H1 (cell line): ENCODE measurements around the gene CYP2F1. TPM values are rescaled to one million over a fixed set of nuclear protein-coding genes. Genes with fewer than 3 reads are reported as not detected.
"Not testable (repeated sequence)": the region's sequence is repeated elsewhere in the genome, so short reads cannot be mapped to it uniquely, and the experiment has no call there.

Experiments used
- CTCF ChIA-PET: fragments of 300-600 bp; sonication (Branson Sonifier 250); formaldehyde crosslinking; loops from one replicate; lab custom pipeline; 2021; ENCODE audit not compliant: partially characterized antibody; lab: Charles Lee
- POLR2A ChIA-PET: fragments of 300-600 bp; sonication (Branson Sonifier 250); formaldehyde crosslinking; loops from one replicate; lab custom pipeline; 2021; ENCODE audit warnings: inconsistent platforms; ENCODE audit not compliant: partially characterized antibody; lab: Charles Lee
- DNase-seq, 2 experiments: peaks; one replicate each; pipeline versions ENCODE4 v3.0.0 to v3.0.0-alpha.2; 2010 to 2022; ENCODE audit warnings: low spot score in 2 of 2, low read depth in 1 of 2, mixed read lengths in 1 of 2
- FAIRE-seq: peaks from 2 replicates; lab custom pipeline; 2011; peaks lifted over from hg19 to GRCh38; lab: Jason Lieb, UNC
- H2AFZ ChIP-seq: 2 replicates; pipeline ENCODE4 v1.8.1; 2012; ENCODE audit warnings: low read length, inconsistent platforms
- H2AK5ac ChIP-seq: 2 replicates; pipeline ENCODE4 v1.6.1; 2013; ENCODE audit warnings: low read depth, low read length
- H2BK120ac ChIP-seq: replicated peaks from 2 replicates; pipeline ENCODE3; 2013; ENCODE audit warnings: low read depth, low read length, inconsistent platforms
- H2BK12ac ChIP-seq: 2 replicates; pipeline ENCODE4 v1.6.1; 2013; ENCODE audit warnings: low read depth, low read length
- H2BK15ac ChIP-seq: 2 replicates; pipeline ENCODE4 v1.6.1; 2013; ENCODE audit warnings: low read length
- H2BK20ac ChIP-seq: 2 replicates; pipeline ENCODE4 v1.6.1; 2013; ENCODE audit warnings: low read length
- H2BK5ac ChIP-seq: 2 replicates; pipeline ENCODE4 v1.6.1; 2013; ENCODE audit warnings: low read depth, low read length
- H3K14ac ChIP-seq: 2 replicates; pipeline ENCODE4 v1.6.1; 2013; ENCODE audit warnings: inconsistent platforms; ENCODE audit not compliant: insufficient read length
- H3K18ac ChIP-seq: 2 replicates; pipeline ENCODE4 v1.6.1; 2013; ENCODE audit warnings: low read length; ENCODE audit errors: extremely low read depth
- H3K23ac ChIP-seq: 2 replicates; pipeline ENCODE4 v1.6.1; 2013; ENCODE audit warnings: inconsistent platforms; ENCODE audit not compliant: insufficient read length
- H3K23me2 ChIP-seq: 2 replicates; pipeline ENCODE4 v1.6.1; 2013; ENCODE audit warnings: low read depth, low read length
- H3K27ac ChIP-seq: 2 replicates; pipeline ENCODE4 v1.6.1; 2011; ENCODE audit warnings: low read depth, low read length, inconsistent platforms
- H3K27me3 ChIP-seq, 4 experiments: replicated peaks in 1 of 4; 1 replicate in 1 of 4; 2 replicates in 3 of 4; pipeline versions ENCODE4 v1.6.1 to v1.8.1; 2011 to 2013; ENCODE audit warnings: low read length in 3 of 4, mild to moderate bottlenecking in 3 of 4, inconsistent platforms in 2 of 4, mixed read lengths in 2 of 4, moderate library complexity in 1 of 4; ENCODE audit not compliant: control insufficient read depth in 3 of 4, insufficient read depth in 3 of 4; ENCODE audit errors: extremely low read depth in 1 of 4
- H3K36me3 ChIP-seq, 4 experiments: 2 replicates each; pipeline versions ENCODE4 v1.6.1 to v1.8.1; 2011 to 2013; ENCODE audit warnings: mild to moderate bottlenecking in 4 of 4, low read length in 3 of 4, moderate library complexity in 2 of 4, control low read depth in 1 of 4, inconsistent platforms in 1 of 4; ENCODE audit not compliant: insufficient read depth in 4 of 4, control insufficient read depth in 2 of 4
- H3K4ac ChIP-seq: replicated peaks from 2 replicates; pipeline ENCODE3; 2013; ENCODE audit warnings: low read length, low read depth, mixed read lengths, inconsistent platforms; ENCODE audit not compliant: insufficient read length
- H3K4me1 ChIP-seq, 4 experiments: replicated peaks in 1 of 4; 1 replicate in 1 of 4; 2 replicates in 3 of 4; pipeline versions ENCODE4 v1.6.1 to v1.8.1; 2011 to 2013; ENCODE audit warnings: low read length in 3 of 4, inconsistent platforms in 2 of 4, mixed read lengths in 1 of 4; ENCODE audit not compliant: insufficient read depth in 4 of 4, control insufficient read depth in 3 of 4
- H3K4me2 ChIP-seq, 2 experiments: 2 replicates each; pipeline versions ENCODE4 v1.6.1 to v1.8.1; 2011 to 2013; ENCODE audit warnings: low read depth in 2 of 2, low read length in 2 of 2, control low read depth in 1 of 2, inconsistent platforms in 1 of 2, mild to moderate bottlenecking in 1 of 2; ENCODE audit not compliant: insufficient read depth in 1 of 2
- H3K4me3 ChIP-seq, 4 experiments: fragments of 200-600, 300-600 bp in 1 of 4; sonication (generic), shearing (Covaris generic), sonication (Bioruptor Twin) in 1 of 4; 2 replicates each; pipeline versions ENCODE4 v1.5.1 to v1.8.1; 2011 to 2016; ENCODE audit warnings: low read length in 4 of 4, low read depth in 3 of 4, control low read depth in 2 of 4, inconsistent platforms in 2 of 4, mild to moderate bottlenecking in 2 of 4, mixed read lengths in 1 of 4, moderate library complexity in 1 of 4; ENCODE audit not compliant: insufficient read depth in 2 of 4; ENCODE audit errors: extremely low read depth in 1 of 4
- H3K56ac ChIP-seq: replicated peaks from 2 replicates; pipeline ENCODE3; 2013; ENCODE audit warnings: low read depth, mild to moderate bottlenecking, mixed read lengths, low read length, inconsistent platforms; ENCODE audit not compliant: insufficient read length
- H3K79me1 ChIP-seq: 2 replicates; pipeline ENCODE4 v1.6.1; 2013; ENCODE audit warnings: low read depth, low read length, control low read depth
- H3K79me2 ChIP-seq, 2 experiments: 2 replicates each; pipeline versions ENCODE4 v1.6.1 to v1.8.1; 2012 to 2013; ENCODE audit warnings: low read length in 2 of 2, mild to moderate bottlenecking in 2 of 2, inconsistent platforms in 1 of 2; ENCODE audit not compliant: insufficient read depth in 2 of 2, control insufficient read depth in 1 of 2
- H3K9ac ChIP-seq, 4 experiments: replicated peaks in 1 of 4; 1 replicate in 1 of 4; 2 replicates in 3 of 4; pipeline versions ENCODE4 v1.6.1 to v1.8.1; 2011 to 2013; ENCODE audit warnings: low read depth in 3 of 4, low read length in 3 of 4, control low read depth in 2 of 4, mild to moderate bottlenecking in 2 of 4, moderate library complexity in 2 of 4, inconsistent platforms in 1 of 4; ENCODE audit errors: extremely low read depth in 1 of 4
- H3K9me3 ChIP-seq, 2 experiments: 2 replicates each; pipeline versions ENCODE4 v1.6.1 to v1.8.1; 2012 to 2013; ENCODE audit warnings: mild to moderate bottlenecking in 2 of 2, moderate library complexity in 2 of 2, control low read depth in 1 of 2, inconsistent platforms in 1 of 2, low read depth in 1 of 2, low read length in 1 of 2, mixed read lengths in 1 of 2; ENCODE audit not compliant: insufficient read depth in 2 of 2
- H4K20me1 ChIP-seq, 2 experiments: replicated peaks in 1 of 2; 2 replicates each; pipeline versions ENCODE3 to v1.8.1; 2011 to 2013; ENCODE audit warnings: inconsistent platforms in 2 of 2, low read length in 2 of 2, mild to moderate bottlenecking in 1 of 2; ENCODE audit not compliant: insufficient read depth in 2 of 2, control insufficient read depth in 1 of 2
- H4K5ac ChIP-seq: 2 replicates; pipeline ENCODE4 v1.6.1; 2013; ENCODE audit warnings: low read length, low read depth, mixed read lengths, inconsistent platforms; ENCODE audit not compliant: insufficient read length
- H4K8ac ChIP-seq: 2 replicates; pipeline ENCODE4 v1.8.0; 2013; ENCODE audit warnings: mild to moderate bottlenecking, moderate library complexity, low read length, inconsistent platforms; ENCODE audit not compliant: insufficient read depth; ENCODE audit errors: extremely low read depth
- H4K91ac ChIP-seq: replicated peaks from 2 replicates; pipeline ENCODE3; 2013; ENCODE audit warnings: low read length, mixed read lengths, inconsistent platforms; ENCODE audit not compliant: insufficient read length
- KDM1A ChIP-seq: fragments of 200-600, 300-600 bp; sonication (generic); IDR thresholded peaks from 2 replicates; pipeline ENCODE4 v1.7.1; 2016; ENCODE audit warnings: mild to moderate bottlenecking, low read length, borderline replicate concordance
- WGBS, 2 experiments: shearing (Covaris generic) in 1 of 2; methylation state at CpG; one replicate each; pipeline versions ENCODE4 v1.1.6 to v1.1.7; 2013 to 2015; ENCODE audit warnings: low lambda C conversion rate in 2 of 2, mixed read lengths in 2 of 2, inconsistent platforms in 1 of 2, low coverage in 1 of 2, missing lambda C conversion rate in 1 of 2; ENCODE audit not compliant: insufficient replicate concordance in 2 of 2, insufficient coverage in 1 of 2, insufficient read length in 1 of 2; ENCODE audit errors: extremely low coverage in 1 of 2, missing lambda C conversion rate in 1 of 2; 5-methylcytosine and 5-hydroxymethylcytosine counted together
- polyA plus RNA-seq, 7 experiments: library from polyadenylated mRNA; depleted of rRNA in 3 of 7; stranded (reverse) in 5 of 7; unstranded in 2 of 7; fragments of >200 nt in 5 of 7; fragments of 200-250 nt in 2 of 7; gene quantifications; 1 replicate in 5 of 7; 2 replicates in 1 of 7; 4 replicates in 1 of 7; pipeline versions ENCODE4 v1.2.1 to v1.2.3, GENCODE V29; 2011 to 2013; ENCODE audit warnings: missing spikeins in 2 of 7, mixed read lengths in 2 of 7
- total RNA-seq: library from RNA; stranded (reverse); fragmentation: NEBNext Ultra II Directional; extraction: Animal tissue kit (Norgen Biotek cat#: 25700); gene quantifications from 2 replicates; pipeline ENCODE4 v1.2.1, GENCODE V29; 2021

Gene CYP2F1
- total and polyA plus RNA-seq, 2 of the 8 experiments (the other 6 are each of a cell fraction or from before 2014, with no cell fraction given) = 0.17 TPM; not detected in 1

GRCh38 chr19:41127362-41127761 is 13.1 kb downstream of the CYP2F1 start:
- peak overlapping the region; percentile 52; the same call in 1 of the 2 replicates for H2BK5ac ChIP-seq
- not testable (repeated sequence) for H3K79me1 ChIP-seq, H2AK5ac ChIP-seq, H4K5ac ChIP-seq, H3K23ac ChIP-seq, H3K9ac ChIP-seq, H4K20me1 ChIP-seq, H3K27ac ChIP-seq, H3K18ac ChIP-seq, H4K91ac ChIP-seq, DNase-seq, H2BK15ac ChIP-seq
- WGBS, 2 experiments = 73% methylated on average over 7 of the region's 7 CpGs; no CpG with 5 or more reads in 1 of the 2 experiments
- peak; percentile 37; the same call in 1 of the 2 replicates for TF ChIP-seq KDM1A
- TF ChIP-seq, all 59 proteins: peak for 1; not testable (repeated sequence) for 58
- FAIRE-seq, H3K14ac ChIP-seq, H2BK20ac ChIP-seq, H2AFZ ChIP-seq, H3K4ac ChIP-seq, H3K9me3 ChIP-seq, H3K4me2 ChIP-seq, POLR2A ChIA-PET, H3K4me1 ChIP-seq, H3K56ac ChIP-seq, H3K23me2 ChIP-seq, H3K36me3 ChIP-seq, H4K8ac ChIP-seq, H3K79me2 ChIP-seq, H2BK120ac ChIP-seq, H3K27me3 ChIP-seq: not testable (repeated sequence)
- peak overlapping the region; percentile 75; the same call in 1 of the 2 replicates for H2BK12ac ChIP-seq
- H3K4me3 ChIP-seq = peak overlapping the region in 1 of 4 experiments; percentile 19; a peak in 1 of 8 replicates
- CTCF ChIA-PET = interaction anchor here (0.6 to 2.1 kb wide), 15 partner anchors 9 to 194 kb away, joined by 3 to 8 read pairs (median 4); partner anchors contain the start of genes CYP2A13 and HNRNPUL1
